ENCODE measurements around the gene PATE4. TPM values are rescaled to one million over a fixed set of nuclear protein-coding genes. Genes with fewer than 3 reads are reported as not detected.

Gene PATE4
- total RNA-seq, 1 experiment from 2014 or later: not detected

Other genes with a start within 250 kb of the PATE4 start
- gene STT3A, start 240.5 kb upstream of the PATE4 start, total RNA-seq (2014; rRNA removed; shearing (Covaris generic); ENCODE audit: low replicate concordance): 32.9 and 76.2 TPM in 2 replicates
- gene CHEK1, start 208.2 kb upstream of the PATE4 start, total RNA-seq (2014; rRNA removed; shearing (Covaris generic); ENCODE audit: low replicate concordance): 12.5 and 16.5 TPM in 2 replicates
- gene ACRV1, start 152.5 kb upstream of the PATE4 start, total RNA-seq (2014; rRNA removed; shearing (Covaris generic); ENCODE audit: low replicate concordance): not detected in 2 replicates
- not detected in 2 replicates for gene PATE1, start 87.0 kb upstream of the PATE4 start, total RNA-seq (2014; rRNA removed; shearing (Covaris generic); ENCODE audit: low replicate concordance)
- gene PATE2, start 54.5 kb upstream of the PATE4 start, total RNA-seq (2014; rRNA removed; shearing (Covaris generic); ENCODE audit: low replicate concordance): not detected in 2 replicates
- not detected in 2 replicates for gene PATE3, start 45.2 kb upstream of the PATE4 start, total RNA-seq (2014; rRNA removed; shearing (Covaris generic); ENCODE audit: low replicate concordance)
- 4.6 and 4.8 TPM in 2 replicates for gene HYLS1, start 54.4 kb downstream of the PATE4 start, total RNA-seq (2014; rRNA removed; shearing (Covaris generic); ENCODE audit: low replicate concordance)
- gene PUS3, start 69.9 kb downstream of the PATE4 start, total RNA-seq (2014; rRNA removed; shearing (Covaris generic); ENCODE audit: low replicate concordance): 3.1 and 9.8 TPM in 2 replicates
- not detected in 2 replicates for gene DDX25, start 71.2 kb downstream of the PATE4 start, total RNA-seq (2014; rRNA removed; shearing (Covaris generic); ENCODE audit: low replicate concordance)
- gene VSIG10L2, start 112.7 kb downstream of the PATE4 start, total RNA-seq (2014; rRNA removed; shearing (Covaris generic); ENCODE audit: low replicate concordance): not detected in 2 replicates
- gene CDON, start 229.6 kb downstream of the PATE4 start, total RNA-seq (2014; rRNA removed; shearing (Covaris generic); ENCODE audit: low replicate concordance): 0.36 and 2.1 TPM in 2 replicates